ENCODE measurements around the gene HAAO. TPM values are rescaled to one million over a fixed set of nuclear protein-coding genes. Genes with fewer than 3 reads are reported as not detected.
A peak's percentile ranks its signal among the peaks of the same experiment; 100 is the strongest.

HAAO gene
- total RNA-seq (not detected), total RNA-seq (0 to 0.98 (median 0.10) reads per million in 172 experiments)
- polyA plus RNA-seq (2013, experiment 1 of 2): 0.90 TPM
- polyA plus RNA-seq (2013, experiment 2 of 2): 1.7 TPM

GRCh38 chr2:42792583-42793333 is at the start of gene HAAO:
TSS of gene HAAO (minus strand) at chr2:42792583. CDS start at chr2:42792536, 47 bp downstream.
- peaks cover 48% of the 10 kb centered on the region for H3K27me3 Mint-ChIP-seq
- H3K4me3 Mint-ChIP-seq: peak within 1 kb of the TSS; percentile 89
- peaks cover 20 to 28% of the 10 kb centered on the region in 2 experiments for H3K27me3 ChIP-seq (ENCODE audit: control insufficient read depth in 1 of 2, insufficient read depth in 2 of 2, low read length in 2 of 2)
- no peak within 1 kb of the TSS for H3K27ac ChIP-seq (ENCODE audit: low read depth in 1 of 2, low read length in 2 of 2)
- ChIA-PET CTCF (interaction anchor here (0.9 kb wide), 1 partner anchor 8 kb away, joined by 3 read pairs; no protein-coding TSS in a partner anchor), POLR2A (interaction anchor here (5.6 kb wide), 1 partner anchor 18 kb away, joined by 44 read pairs; no protein-coding TSS in a partner anchor)
- peaks cover 30% of the 10 kb centered on the region for H3K4me1 Mint-ChIP-seq (ENCODE audit: low read depth)
- TF ChIP-seq CTCF (IDR thresholded peaks at IDR 0.05): no peak
- no peaks in the 10 kb centered on the region for H3K36me3 Mint-ChIP-seq (ENCODE audit: low read depth)
- H3K9me3 ChIP-seq (ENCODE audit: control insufficient read depth in 1 of 2, insufficient read depth in 1 of 2, low read length in 2 of 2): peaks cover 0 to 3% of the 10 kb centered on the region in 2 experiments
- peaks cover 22% of the 10 kb centered on the region for H3K4me1 ChIP-seq (ENCODE audit: insufficient read depth, low read length)
- H3K36me3 ChIP-seq (ENCODE audit: insufficient read depth, low read length): no peaks in the 10 kb centered on the region
- ATAC-seq (ENCODE audit: poor library complexity) (peak; percentile 60), DNase-seq (peak in 3 of 14 experiments; percentile 19 to 31 (median 31))
- peak within 1 kb of the TSS; percentile 47 for H3K4me3 ChIP-seq (ENCODE audit: low read length)
- H3K27ac Mint-ChIP-seq: no peak within 1 kb of the TSS
- intact Hi-C loops (cut with DNase I, micrococcal nuclease): no loop called here
- no peaks in the 10 kb centered on the region for H3K9me3 Mint-ChIP-seq

GRCh38 chr2:42841344-42841743 is 49.0 kb upstream of the HAAO start:
- intact Hi-C loops (cut with DNase I, micrococcal nuclease): no loop called here
- Histone ChIP-seq H3K36me3 (ENCODE audit: insufficient read depth, low read length) (no peaks in the 10 kb centered on the region), H3K4me3 (ENCODE audit: low read length) (no peak overlapping the region), H3K9me3 (ENCODE audit: control insufficient read depth in 1 of 2, insufficient read depth in 1 of 2, low read length in 2 of 2) (no peaks in the 10 kb centered on the region), H3K27me3 (ENCODE audit: control insufficient read depth in 1 of 2, insufficient read depth in 2 of 2, low read length in 2 of 2) (no peaks in the 10 kb centered on the region), H3K27ac (ENCODE audit: low read depth in 1 of 2, low read length in 2 of 2) (no peak overlapping the region), H3K4me1 (ENCODE audit: insufficient read depth, low read length) (no peaks in the 10 kb centered on the region)
- TF ChIP-seq CTCF (IDR thresholded peaks at IDR 0.05): no peak
- H3K27me3 Mint-ChIP-seq: no peaks in the 10 kb centered on the region
- DNase-seq (no peak), ATAC-seq (ENCODE audit: poor library complexity) (no peak)
- H3K4me1 Mint-ChIP-seq (ENCODE audit: low read depth): no peaks in the 10 kb centered on the region
- CTCF ChIA-PET: no interaction called here
- no peaks in the 10 kb centered on the region for H3K36me3 Mint-ChIP-seq (ENCODE audit: low read depth)
- no peak overlapping the region for H3K27ac Mint-ChIP-seq
- H3K4me3 Mint-ChIP-seq: no peak overlapping the region
- H3K9me3 Mint-ChIP-seq: no peaks in the 10 kb centered on the region
- POLR2A ChIA-PET: no interaction called here

GRCh38 chr2:42840760-42841159 is 48.4 kb upstream of the HAAO start:
- ATAC-seq (ENCODE audit: poor library complexity): no peak
- no peaks in the 10 kb centered on the region for H3K4me1 ChIP-seq (ENCODE audit: insufficient read depth, low read length)
- Mint-ChIP-seq H3K27me3 (no peaks in the 10 kb centered on the region), H3K36me3 (ENCODE audit: low read depth) (no peaks in the 10 kb centered on the region), H3K4me1 (ENCODE audit: low read depth) (no peaks in the 10 kb centered on the region), H3K4me3 (no peak overlapping the region), H3K27ac (no peak overlapping the region), H3K9me3 (no peaks in the 10 kb centered on the region)
- TF ChIP-seq CTCF (IDR thresholded peaks at IDR 0.05): no peak
- no peak overlapping the region for H3K27ac ChIP-seq (ENCODE audit: low read depth in 1 of 2, low read length in 2 of 2)
- no peak overlapping the region for H3K4me3 ChIP-seq (ENCODE audit: low read length)
- ChIA-PET POLR2A (no interaction called here), CTCF (no interaction called here)
- H3K36me3 ChIP-seq (ENCODE audit: insufficient read depth, low read length): no peaks in the 10 kb centered on the region
- no peaks in the 10 kb centered on the region for H3K27me3 ChIP-seq (ENCODE audit: control insufficient read depth in 1 of 2, insufficient read depth in 2 of 2, low read length in 2 of 2)
- no peak for DNase-seq
- no peaks in the 10 kb centered on the region for H3K9me3 ChIP-seq (ENCODE audit: control insufficient read depth in 1 of 2, insufficient read depth in 1 of 2, low read length in 2 of 2)
- intact Hi-C loops (cut with DNase I, micrococcal nuclease): no loop called here

Measured in CD4-positive, alpha-beta T cell (primary cell).